Measurements from ENCODE around the gene MCM7. TPM values are rescaled to one million over a fixed set of nuclear protein-coding genes. Genes with fewer than 3 reads are reported as not detected.

The MCM7 gene
- total and polyA plus RNA-seq, 2 of the 13 experiments (the other 11 are each of a cell fraction or from before 2014, with no cell fraction given): 84.5 to 214 TPM

DNA sequence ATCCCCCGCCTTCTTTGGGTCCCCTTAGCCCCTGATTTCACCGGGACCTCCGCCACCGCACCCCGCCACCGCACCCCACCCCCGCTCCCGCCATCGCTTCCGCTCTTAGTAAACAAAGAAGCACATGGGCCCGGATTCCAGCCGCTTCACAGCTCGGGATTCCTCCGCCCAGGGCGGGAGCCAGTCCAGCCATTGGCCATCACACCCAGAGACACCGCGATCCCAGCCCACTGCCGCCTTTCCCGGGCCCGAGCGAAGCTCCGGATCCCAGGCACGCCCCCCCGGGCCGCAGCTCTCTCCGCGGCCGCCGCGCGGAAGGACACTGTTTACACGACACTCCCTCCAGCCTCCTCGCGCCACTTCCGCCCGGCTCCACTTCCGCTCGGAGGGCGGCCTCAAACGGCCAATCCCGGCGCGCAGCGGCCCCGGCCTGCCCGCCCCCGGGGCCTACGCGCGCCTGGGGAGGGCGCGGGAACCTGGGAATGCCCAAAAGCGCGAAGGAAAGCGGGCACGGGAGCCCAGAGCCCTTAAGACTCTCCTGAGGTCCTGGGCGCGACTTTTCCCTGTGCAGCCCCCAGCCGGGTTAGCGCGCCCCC lies 679 bp downstream of the MCM7 start (continued):
- TF ChIP-seq THYN1 (CRISPR knock-in tag; IDR thresholded peaks at IDR 0.05; ENCODE audit: borderline replicate concordance, low read depth): no peak
- TF ChIP-seq, protein P1, sequence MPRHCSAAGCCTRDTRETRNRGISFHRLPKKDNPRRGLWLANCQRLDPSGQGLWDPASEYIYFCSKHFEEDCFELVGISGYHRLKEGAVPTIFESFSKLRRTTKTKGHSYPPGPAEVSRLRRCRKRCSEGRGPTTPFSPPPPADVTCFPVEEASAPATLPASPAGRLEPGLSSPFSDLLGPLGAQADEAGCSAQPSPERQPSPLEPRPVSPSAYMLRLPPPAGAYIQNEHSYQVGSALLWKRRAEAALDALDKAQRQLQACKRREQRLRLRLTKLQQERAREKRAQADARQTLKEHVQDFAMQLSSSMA (CRISPR knock-in tag; IDR thresholded peaks at IDR 0.05): peak; percentile 31; the same call in 1 of the 2 replicates
- TF ChIP-seq JDP2 (CRISPR knock-in tag; IDR thresholded peaks at IDR 0.05; ENCODE audit: borderline replicate concordance): no peak
- peak; percentile 95 for TF ChIP-seq YEATS2 (CRISPR knock-in tag; IDR thresholded peaks at IDR 0.05; ENCODE audit: borderline replicate concordance)
- peak; percentile 81 for TF ChIP-seq KDM5A (IDR thresholded peaks at IDR 0.05; ENCODE audit: borderline replicate concordance, low read length)
- peak; percentile 82 for TF ChIP-seq RBFOX2 (IDR thresholded peaks at IDR 0.05; ENCODE audit: low read depth, low read length)
- peak; percentile 77 for TF ChIP-seq MED1 (CRISPR knock-in tag; IDR thresholded peaks at IDR 0.05)
- peak; percentile 68 for TF ChIP-seq ISL2 (CRISPR knock-in tag; IDR thresholded peaks at IDR 0.05)
- peak; percentile 66; the same call in 1 of the 2 replicates for TF ChIP-seq REPIN1 (CRISPR knock-in tag; IDR thresholded peaks at IDR 0.05; ENCODE audit: borderline replicate concordance, low read depth)
- TF ChIP-seq, protein P2, sequence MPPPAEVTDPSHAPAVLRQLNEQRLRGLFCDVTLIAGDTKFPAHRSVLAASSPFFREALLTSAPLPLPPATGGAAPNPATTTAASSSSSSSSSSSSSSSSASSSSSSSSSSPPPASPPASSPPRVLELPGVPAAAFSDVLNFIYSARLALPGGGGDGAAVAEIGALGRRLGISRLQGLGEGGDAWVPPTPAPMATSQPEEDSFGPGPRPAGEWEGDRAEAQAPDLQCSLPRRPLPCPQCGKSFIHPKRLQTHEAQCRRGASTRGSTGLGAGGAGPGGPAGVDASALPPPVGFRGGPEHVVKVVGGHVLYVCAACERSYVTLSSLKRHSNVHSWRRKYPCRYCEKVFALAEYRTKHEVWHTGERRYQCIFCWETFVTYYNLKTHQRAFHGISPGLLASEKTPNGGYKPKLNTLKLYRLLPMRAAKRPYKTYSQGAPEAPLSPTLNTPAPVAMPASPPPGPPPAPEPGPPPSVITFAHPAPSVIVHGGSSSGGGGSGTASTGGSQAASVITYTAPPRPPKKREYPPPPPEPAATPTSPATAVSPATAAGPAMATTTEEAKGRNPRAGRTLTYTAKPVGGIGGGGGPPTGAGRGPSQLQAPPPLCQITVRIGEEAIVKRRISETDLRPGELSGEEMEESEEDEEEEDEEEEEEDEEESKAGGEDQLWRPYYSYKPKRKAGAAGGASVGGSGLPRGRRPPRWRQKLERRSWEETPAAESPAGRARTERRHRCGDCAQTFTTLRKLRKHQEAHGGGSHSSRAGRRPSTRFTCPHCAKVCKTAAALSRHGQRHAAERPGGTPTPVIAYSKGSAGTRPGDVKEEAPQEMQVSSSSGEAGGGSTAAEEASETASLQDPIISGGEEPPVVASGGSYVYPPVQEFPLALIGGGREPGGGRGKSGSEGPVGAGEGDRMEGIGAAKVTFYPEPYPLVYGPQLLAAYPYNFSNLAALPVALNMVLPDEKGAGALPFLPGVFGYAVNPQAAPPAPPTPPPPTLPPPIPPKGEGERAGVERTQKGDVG (CRISPR knock-in tag; IDR thresholded peaks at IDR 0.05; ENCODE audit: borderline replicate concordance): no peak; the same call in 1 of the 2 replicates
- TF ChIP-seq GLI4 (CRISPR knock-in tag; IDR thresholded peaks at IDR 0.05; ENCODE audit: borderline replicate concordance): no peak
- no peak for TF ChIP-seq PAWR (CRISPR knock-in tag; IDR thresholded peaks at IDR 0.05; ENCODE audit: borderline replicate concordance)
- TF ChIP-seq NR2F1 (CRISPR knock-in tag; IDR thresholded peaks at IDR 0.05): no peak
- TF ChIP-seq KLF9 (CRISPR knock-in tag; IDR thresholded peaks at IDR 0.05; ENCODE audit: low read depth): peak; percentile 99
- no peak for TF ChIP-seq ZNF468 (CRISPR knock-in tag; IDR thresholded peaks at IDR 0.05)
- peak; percentile 80; the same call in 1 of the 2 replicates for TF ChIP-seq ZFP82 (CRISPR knock-in tag; IDR thresholded peaks at IDR 0.05; ENCODE audit: borderline replicate concordance)
- peak; percentile 35; the same call in 1 of the 2 replicates for TF ChIP-seq ZNF33B (CRISPR knock-in tag; IDR thresholded peaks at IDR 0.05)
- TF ChIP-seq MEIS1 (CRISPR knock-in tag; IDR thresholded peaks at IDR 0.05; ENCODE audit: borderline replicate concordance): no peak
- TF ChIP-seq CHCHD3 (CRISPR knock-in tag; IDR thresholded peaks at IDR 0.05): peak; percentile 70; the same call in 1 of the 2 replicates

Measured in HepG2 (cell line).